CD4-positive, alpha-beta T cell treated with Interleukin-21 for 1 hour (primary cell): ENCODE data around the gene PCED1A.

Source experiments
- DNase-seq: peaks from one replicate; pipeline ENCODE4 v3.0.0-alpha.2; 2020

Gene PCED1A

DNA sequence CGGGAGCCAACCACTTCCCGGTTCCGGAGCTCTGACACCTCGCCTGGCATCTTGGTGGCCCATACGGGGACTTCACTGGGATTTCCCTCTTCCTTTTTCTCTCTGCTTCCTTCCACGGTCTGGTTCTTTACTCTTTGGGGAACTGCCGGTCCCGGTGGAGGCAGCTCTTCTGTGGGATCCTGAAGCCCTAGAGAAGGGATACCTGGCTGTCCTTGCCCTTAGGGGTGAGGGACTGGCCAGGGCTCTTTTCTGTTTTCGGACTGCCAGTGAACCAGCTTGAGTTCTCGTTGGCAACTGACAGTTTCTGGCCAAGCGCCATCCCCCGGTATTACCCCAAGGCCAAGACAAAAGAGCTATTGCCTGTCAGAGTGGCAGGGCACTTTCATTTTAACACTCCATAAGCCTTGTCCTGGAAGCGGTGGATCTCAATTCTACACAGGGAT lies 39.1 kb downstream of the PCED1A start:
- DNase-seq = no peak

DNA sequence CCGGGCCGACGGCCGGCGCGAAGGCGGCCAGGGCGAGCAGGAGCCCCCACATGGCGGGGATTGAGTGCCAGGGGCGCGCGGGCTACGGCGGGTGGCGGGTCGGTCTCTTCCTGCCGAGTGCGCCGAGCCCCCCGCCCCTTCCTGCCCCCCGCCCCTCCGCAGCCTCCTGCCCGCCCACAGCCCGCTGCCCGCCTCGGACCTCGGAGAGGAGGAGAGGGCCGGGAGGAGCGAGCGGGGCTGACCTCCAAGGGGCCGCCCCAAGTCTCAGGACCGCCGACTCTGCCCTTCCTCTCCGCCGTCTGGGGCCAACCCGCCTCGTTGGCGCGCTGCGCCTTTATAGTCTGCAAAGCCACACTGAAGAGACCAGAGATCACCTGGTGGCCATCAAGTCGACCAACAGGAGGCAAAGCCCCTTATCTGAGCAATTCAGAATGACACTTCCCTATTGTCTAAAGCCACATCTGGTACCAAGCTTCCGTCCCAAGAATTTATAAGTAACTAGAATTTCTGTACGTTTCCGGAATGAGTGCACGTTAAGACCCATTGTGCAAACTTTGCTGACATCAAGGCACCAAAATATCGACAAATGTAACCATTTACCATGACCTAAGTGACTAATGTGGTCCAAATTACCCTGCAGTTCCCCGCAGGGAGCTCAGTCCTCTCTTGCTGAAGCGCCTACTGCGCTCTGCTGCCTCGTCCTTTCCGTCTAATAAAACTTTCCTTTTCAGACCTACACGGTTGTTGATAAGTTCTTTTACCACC lies 39.8 kb downstream of the PCED1A start, which contains the start of gene CPXM1:
TSS of gene CPXM1 (minus strand) at position 107 of the 765 bp plus-strand sequence. CDS start at position 52, 55 bp downstream.
- DNase-seq = no peak

DNA sequence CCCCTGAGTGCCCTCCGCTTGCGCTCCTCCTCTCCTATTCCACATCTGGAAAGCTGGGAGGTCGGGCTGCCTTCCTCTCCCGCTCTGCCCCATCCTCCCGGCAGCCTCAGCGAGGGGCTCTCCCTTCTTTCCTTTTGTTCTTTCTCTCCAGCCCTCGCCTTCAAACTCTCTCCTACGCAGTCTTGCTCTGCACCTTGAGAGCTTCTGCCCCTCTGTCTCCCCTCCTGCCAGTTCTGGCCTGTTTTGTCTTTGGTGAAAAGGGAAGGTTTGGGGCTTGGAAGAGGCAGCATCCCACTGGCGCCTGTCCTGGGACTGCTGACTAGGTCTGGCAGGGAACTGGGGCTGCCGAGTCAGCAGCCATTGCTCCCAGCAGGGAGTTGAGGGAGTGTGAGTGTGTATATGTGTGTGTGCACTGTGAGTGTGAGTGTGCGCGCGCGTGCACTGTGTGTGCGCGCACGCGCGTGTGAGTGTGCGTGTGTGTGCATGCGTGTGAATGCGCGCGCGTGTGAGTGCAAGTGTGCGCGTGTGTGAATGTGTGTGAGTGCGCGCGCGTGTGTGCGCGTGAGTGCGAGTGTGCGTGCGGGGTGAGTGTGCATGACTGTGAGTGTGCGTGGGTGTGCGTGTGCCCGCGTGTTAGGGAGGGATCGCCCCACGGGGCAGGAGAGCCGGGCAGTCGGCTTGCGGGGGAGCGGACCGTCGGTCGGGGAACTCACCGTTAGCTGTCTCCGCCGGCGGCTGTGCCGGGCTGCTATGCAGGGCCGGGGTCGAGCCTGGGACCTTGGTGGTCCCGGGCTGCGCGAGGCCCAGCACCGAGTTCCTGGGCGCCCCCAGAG lies 40.6 kb downstream of the PCED1A start:
- DNase-seq = no peak

DNA sequence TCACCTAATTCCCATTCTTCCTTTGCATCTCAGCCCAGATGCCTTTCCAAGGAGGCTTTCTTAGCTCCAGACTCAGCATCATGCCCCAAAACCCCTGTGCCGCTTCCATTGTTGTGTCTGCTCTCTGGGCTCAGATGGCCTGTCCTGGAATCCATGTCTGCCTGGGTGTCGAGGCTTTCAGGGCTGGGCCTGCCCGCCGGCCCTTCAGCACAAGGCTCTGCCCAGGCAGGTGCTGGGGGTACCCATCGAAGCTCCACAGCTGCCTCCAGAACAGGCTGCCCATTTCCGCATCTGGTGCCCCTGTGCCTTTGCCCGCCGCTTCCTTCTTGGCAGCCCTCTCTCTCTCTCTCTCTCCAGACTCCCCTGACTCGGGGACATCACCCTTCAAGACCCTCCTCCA lies 41.2 kb downstream of the PCED1A start:
- DNase-seq = no peak

DNA sequence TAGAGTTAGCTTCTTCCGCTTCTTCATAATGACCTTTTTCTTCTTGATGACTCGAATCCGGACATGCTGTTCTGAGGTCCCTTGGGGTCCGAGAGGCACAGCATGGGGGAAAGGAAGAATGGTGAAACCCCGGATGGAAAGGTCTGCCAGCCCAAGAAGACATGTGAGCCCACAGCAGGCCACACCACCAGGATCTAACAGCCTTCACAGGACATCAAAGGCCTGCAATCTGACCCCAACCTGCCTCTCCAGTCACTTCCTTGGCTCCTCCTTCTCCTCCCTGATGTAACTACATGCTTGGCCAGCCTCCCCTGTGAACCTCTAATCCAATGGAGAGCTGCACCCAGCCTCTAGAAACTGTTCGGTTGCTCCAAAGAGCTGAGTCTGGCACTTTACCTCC lies 41.6 kb downstream of the PCED1A start:
- no peak for DNase-seq

DNA sequence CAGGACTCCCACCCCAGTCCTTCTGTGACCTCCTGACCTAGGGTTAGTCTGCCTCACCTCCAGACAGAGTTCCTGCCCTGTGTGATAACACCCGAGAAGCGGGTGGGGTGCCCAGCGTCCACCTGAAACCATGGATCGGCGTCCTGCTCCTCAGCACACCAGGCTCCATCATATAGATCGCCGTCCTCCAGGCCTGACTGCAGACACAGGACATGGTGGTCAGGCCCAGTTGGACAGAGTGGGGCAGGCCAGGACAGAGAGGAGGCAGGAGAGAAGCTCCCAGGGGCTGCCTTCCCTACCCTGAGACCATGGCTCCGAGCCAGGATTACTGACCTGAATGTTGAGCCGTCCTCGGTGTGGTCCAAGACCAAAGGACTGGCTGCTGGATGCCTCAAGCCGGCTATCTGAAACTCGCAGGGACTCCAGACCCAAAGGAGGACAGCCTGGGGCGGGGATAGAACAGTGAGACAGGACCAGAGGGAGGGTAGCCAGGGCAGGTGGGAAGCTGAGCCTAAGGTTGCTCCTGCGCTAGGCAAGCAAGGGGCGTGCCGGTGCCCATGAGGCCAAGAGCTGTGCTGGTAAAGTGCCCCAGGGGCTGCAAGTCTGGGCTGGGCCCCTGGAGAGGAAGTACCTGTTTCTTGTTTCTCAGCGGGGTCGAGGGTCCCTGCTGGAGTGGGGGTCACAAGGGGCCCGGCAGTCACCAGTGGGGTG lies 42.2 kb downstream of the PCED1A start:
- no peak for DNase-seq

DNA sequence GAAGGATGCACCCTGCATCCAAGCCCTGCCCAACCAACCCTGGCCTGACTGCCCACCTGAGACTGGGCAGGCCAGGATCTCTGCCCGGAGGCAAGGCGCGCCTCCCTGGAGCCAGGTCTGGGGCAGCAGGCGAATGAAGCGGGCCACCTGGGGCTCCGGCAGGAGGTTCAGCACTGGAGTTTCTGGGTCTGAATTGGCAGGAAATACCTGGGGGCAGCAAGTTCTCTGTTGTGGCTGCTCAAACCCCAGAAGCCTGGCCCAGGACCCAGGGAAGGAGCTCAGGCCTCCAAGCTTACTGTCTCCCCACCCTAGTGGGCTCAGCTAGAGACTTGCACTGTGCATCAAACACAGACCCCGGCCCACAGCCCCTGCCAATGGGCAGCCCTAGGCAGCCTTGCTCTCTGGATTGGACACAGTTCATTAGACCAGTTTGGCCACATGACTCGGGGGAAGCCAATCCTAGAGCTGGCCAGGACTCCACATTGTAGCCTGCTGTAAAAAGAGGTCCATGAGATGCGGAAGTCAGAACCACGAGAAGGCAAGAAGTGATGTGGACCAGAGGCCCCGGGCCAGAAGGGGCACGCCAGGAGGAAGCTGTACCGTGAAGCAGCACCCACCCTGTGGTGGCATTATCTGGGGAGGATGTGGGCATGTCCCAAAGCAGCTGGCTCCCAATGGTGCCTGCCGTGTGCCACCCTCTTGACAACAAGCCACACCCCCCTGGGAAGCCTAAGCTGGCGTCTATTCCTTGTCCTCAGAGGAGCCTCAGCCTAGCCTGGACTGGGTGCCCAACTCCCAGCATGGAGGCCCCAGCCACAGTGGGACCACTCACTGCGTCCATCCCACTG lies 43.1 kb downstream of the PCED1A start:
- DNase-seq = no peak

DNA sequence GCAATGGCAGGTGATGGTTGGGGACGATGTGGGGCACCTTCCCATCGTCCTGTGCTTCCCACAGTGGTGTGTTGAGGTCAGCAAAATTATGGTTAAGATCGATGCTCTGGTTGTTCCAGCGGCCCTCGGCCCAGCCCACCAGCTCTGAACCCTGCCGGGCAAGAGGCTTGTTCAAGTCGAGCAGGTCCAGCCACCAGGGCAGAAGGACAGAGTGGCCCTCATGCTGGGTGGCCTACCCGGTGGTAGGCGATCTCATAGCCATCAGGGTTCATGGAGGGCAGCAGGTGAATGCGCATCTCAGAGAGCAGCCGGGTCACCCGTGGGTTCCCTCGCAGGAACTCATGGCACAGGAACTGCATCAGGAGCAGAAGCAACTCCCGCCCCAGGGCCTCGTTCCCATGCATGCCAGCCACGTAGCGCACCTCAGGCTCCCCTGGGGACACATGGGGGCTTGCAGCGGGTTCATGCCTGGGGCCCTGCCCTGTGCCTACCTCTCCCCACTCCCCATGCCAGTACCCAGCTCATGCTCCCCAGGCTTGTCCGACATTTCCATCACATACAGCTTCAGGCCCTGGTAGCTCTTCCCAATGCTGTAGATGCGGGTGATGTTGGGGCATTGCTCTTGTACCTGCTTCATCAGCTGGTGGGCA lies 44.3 kb downstream of the PCED1A start:
- no peak for DNase-seq

DNA sequence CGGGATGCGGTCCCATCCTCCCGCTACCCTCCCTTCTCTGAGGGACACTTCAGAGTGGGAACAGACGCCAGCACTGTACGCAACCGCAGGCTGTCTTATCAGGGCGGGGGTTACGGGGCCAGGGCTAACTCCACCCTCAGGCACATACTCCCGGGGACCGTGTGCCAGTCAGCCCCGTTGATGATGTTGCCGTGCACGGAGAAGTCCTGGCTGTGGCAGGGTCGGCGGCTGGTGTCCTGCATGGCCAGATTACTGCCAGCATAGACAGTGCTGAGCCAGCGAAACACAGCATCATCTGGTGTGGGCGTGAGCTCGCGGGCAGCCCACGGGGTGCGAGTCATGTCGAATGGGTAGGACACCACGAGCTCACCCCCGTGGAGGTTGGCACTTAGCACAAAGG lies 45.0 kb downstream of the PCED1A start:
- DNase-seq = no peak

DNA sequence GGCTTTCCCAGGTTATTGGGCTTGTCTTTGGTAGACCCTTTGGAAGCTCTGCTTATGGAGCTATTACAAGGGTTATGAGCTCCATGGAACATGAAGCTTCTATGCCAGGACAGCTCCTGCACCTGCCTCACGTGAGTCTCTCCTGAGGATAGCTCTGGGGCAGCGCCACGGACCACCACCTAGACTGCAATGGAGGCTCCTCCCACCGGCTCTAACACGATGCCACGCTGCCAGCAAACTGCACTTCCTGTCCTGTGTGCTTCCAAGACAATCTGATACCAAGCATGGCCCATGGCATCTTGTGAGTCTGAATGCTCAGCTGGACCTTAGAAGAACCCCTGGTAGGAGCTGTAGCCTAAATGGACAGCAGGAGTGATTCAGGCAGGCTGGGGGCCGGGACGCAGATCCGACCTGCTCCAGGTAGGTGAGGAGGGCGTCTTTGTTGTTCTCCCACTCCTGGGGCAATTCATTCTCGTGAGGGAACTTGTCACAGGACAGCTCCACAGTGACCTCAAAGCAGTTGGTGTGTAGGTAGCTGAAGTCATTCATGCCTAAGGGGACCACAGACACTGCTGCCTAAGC lies 45.5 kb downstream of the PCED1A start:
- no peak for DNase-seq

DNA sequence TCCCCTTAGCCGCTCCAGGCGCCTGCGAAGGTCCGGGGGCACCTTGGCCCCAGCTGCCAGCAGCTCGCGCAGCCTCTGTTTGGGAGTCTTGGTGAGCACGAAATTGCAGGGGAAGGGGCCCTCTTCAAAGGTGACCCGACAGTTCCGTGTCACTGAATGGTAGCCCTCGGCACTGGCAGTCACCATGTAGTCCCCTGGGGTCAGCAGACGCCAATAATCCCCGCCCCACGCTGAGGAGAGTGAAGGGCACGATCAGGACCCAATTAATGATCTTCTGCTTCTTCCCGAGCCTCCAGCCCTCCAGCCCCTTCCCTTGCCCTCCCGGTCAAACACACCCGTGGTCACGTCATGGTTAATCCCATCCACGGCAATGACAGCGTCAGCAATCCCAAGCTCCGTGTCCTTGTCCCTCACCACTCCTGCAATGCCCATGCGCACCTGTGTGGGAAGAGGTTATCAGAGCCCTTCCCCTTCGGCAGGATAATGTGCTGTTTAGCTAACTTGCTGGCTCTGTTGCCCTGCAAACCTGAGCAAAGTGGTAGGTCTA lies 46.2 kb downstream of the PCED1A start:
- DNase-seq = no peak

DNA sequence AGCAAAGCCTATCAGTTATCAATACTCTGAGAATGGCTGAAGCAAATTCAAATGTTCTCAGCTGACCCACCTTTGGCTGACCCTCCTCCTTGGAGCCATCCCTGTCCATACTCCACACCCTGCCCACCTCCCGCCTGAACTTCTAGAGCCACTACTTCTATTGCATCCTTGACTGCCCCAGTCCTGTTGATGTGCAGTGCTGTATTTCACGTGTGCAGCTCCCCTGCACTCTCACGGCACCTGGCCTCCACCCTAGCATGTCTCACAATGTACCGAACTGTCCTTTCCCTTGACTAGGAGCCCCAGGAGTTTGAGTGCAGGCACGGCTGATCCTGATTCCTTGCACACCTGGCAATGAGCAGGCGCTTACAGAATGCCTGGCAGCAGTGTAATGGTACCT lies 47.0 kb downstream of the PCED1A start:
- DNase-seq = no peak
